GM10847 (cell line): ENCODE data around the gene GRIN2A.

ENCODE experiments used
- POLR2A ChIP-seq: IDR thresholded peaks from 2 replicates; pipeline ENCODE4 v1.6.1; 2011; ENCODE audit not compliant: insufficient read length; ENCODE audit errors: extremely low read depth

The GRIN2A gene

GRCh38 chr16:10122546-10122945 is 59.7 kb downstream of the GRIN2A start:
- TF ChIP-seq POLR2A: no peak

GRCh38 chr16:10121897-10122425 is 60.3 kb downstream of the GRIN2A start:
- TF ChIP-seq POLR2A: no peak

GRCh38 chr16:10121491-10121890 is 60.7 kb downstream of the GRIN2A start:
- TF ChIP-seq POLR2A: no peak

- TF ChIP-seq POLR2A: no peak
Observed at GRCh38 chr16:10120953-10121352, 61.3 kb downstream of the GRIN2A start.

- TF ChIP-seq POLR2A: no peak
Observed at GRCh38 chr16:10114409-10114808, 67.8 kb downstream of the GRIN2A start.

- no peak for TF ChIP-seq POLR2A
Observed at GRCh38 chr16:10113248-10113647, 69.0 kb downstream of the GRIN2A start.

- no peak for TF ChIP-seq POLR2A
Observed at GRCh38 chr16:10112021-10112420, 70.2 kb downstream of the GRIN2A start.

- no peak for TF ChIP-seq POLR2A
Observed at GRCh38 chr16:10111156-10111761, 71.0 kb downstream of the GRIN2A start.

GRCh38 chr16:10110552-10110951 is 71.7 kb downstream of the GRIN2A start:
- no peak for TF ChIP-seq POLR2A

- no peak for TF ChIP-seq POLR2A
Observed at GRCh38 chr16:10107081-10107480, 75.1 kb downstream of the GRIN2A start.

GRCh38 chr16:10103700-10104099 is 78.5 kb downstream of the GRIN2A start:
- TF ChIP-seq POLR2A: no peak

GRCh38 chr16:10103118-10103517 is 79.1 kb downstream of the GRIN2A start:
- TF ChIP-seq POLR2A: no peak

GRCh38 chr16:10100829-10101228 is 81.4 kb downstream of the GRIN2A start:
- no peak for TF ChIP-seq POLR2A

GRCh38 chr16:10098991-10099390 is 83.2 kb downstream of the GRIN2A start:
- no peak for TF ChIP-seq POLR2A

- no peak for TF ChIP-seq POLR2A
Observed at GRCh38 chr16:10097271-10097670, 85.0 kb downstream of the GRIN2A start.

- no peak for TF ChIP-seq POLR2A
Observed at GRCh38 chr16:10093576-10093975, 88.7 kb downstream of the GRIN2A start.

GRCh38 chr16:10090816-10091215 is 91.4 kb downstream of the GRIN2A start:
- TF ChIP-seq POLR2A: no peak

GRCh38 chr16:10088380-10088793 is 93.8 kb downstream of the GRIN2A start:
- TF ChIP-seq POLR2A: no peak

- TF ChIP-seq POLR2A: no peak
Observed at GRCh38 chr16:10087151-10087550, 95.1 kb downstream of the GRIN2A start.
